HG03565 (cell line): ENCODE measurements around the gene TBCK.
A peak's percentile ranks its signal among the peaks of the same experiment; 100 is the strongest.

Source experiments
- ATAC-seq: cut with Tn5 transposase; IDR thresholded peaks from one replicate; pipeline ENCODE4 v1.9.1; 2021; ENCODE audit warnings: mild to moderate bottlenecking, moderate library complexity; ENCODE audit not compliant: unreplicated experiment

Gene TBCK

DNA sequence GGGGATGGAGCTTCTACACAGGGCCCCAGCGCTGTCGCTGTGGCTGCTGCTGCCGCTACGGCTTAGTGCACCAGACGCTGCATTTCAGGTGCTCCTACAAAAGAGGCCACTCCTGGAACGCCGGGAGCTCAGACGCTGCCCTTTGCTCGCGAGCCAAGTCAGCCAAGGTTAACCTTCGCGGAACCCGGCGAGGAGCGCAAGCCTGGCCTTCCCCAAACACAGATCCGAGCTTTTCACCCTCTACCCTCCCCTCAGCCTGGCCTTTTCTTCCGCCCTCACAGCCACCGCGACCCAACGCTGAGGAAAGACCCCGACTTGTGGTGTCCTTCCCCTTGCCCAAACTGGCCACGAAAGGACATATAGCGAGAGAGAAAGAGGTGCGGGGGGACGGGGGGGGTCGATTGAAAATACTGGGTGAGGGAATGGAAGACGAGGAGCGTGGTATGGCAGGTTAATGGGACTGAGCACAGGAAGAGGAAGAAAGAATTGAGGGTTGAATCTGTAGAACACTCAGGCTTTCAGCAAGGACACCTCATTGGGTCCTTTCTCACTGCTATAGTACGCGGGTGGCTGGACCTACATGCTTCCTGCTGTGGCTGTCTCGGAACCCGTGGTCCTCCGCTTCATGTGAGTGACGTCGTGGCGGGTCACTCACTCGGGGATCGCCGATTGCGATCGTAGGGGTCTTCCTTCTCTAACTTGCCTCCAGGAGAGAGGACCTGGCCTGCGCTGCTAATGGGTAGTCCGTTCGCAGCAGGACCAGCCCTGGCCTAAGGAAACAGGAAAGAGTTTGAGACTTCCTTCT, at the start of gene TBCK, which contains the start of gene AIMP1:
TSS of gene TBCK (minus strand) at position 242 of the 805 bp plus-strand sequence. CDS start 7,249 bp downstream, outside the sequence.
TSS of gene AIMP1 (plus strand) at position 583 of the 805 bp plus-strand sequence. CDS start 8,460 bp downstream, outside the sequence.
- peak; percentile 87 for ATAC-seq

DNA sequence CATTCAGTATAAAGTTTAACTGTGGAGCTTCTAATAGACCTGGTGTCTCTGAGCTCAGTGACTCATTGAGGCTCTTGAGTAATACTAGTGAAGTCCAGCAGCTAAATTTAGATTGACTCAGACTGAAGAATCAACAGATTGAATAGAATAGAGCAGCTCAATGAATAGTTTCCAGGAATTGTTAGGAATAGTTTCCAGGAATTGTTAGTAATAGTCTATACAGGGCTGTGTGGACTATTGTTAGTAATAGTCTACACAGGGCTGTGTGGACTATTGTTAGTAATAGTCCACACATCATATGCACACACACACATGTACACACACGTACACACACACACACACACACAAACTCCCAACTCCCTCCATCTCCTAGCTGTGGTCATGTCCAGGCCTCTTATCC, 49.6 kb upstream of the TBCK start:
- no peak for ATAC-seq

DNA sequence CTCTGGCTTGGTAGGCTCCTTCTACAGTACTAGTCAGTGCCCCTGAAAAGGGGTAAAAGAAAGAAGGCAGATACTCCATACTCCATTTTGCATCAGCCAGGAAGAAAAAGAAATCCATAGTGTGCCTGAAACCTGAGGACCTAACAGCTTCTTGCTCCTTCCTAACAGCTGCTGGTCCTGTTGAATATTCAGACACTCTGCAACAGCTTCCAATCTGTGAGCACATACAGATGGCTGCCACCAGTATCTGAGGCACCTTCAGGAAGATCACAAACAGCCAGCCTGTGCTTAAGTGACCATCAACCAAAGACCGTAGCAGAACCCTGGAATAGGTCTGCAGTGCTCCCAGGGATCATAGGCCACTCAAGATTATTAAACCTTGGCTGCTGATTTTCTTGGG, 48.3 kb upstream of the TBCK start:
- ATAC-seq = no peak

DNA sequence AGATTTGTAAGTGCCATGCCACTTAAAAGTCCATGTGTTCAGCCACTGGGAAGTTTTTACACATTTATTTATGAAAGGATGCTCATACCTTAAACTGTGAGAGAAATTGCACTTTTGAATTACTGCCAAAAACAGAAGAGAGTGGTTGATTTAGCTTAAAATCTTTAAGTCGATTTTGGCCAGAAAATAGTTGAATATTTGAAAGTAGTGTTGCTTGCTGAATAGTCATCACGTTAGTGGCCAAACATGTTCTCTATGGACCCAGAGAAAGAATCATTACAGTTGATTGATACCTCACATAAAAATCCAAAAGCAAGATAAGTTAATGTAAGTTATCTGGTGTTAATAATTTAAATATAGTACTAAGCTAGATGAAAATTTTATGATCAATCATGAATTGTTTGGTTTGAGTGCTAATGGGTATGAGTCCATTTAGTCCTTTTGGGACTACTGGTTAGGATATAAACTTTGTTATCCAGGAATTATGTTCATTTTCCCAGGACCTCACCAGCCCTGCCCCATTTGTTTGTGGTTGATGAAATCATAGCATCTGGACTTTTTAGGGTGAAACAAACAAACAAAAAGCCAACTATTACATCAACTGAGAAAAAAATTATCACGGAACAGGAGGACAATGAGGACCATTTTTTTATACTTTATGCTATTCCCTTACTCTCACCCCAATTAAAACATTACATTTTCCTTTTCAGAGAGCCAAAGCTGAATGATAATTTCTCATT, 46.2 kb upstream of the TBCK start:
- no peak for ATAC-seq

DNA sequence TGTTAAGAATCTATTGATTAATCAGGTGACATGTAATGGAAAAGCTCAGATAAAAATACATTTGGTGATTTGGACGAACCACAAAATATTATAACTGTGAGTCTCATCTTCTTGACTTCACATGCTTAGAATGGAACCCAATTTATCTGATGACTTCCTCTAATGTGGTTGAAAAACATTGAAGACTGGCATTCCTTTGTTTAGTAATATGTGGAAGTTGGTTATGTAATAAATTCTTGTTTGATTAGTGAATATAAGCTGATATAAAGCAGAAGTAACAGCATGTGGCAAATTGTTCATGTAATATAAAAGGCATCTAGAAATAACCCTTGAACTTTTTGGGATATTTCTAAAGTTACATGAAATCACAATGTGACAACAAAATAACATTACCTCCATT, 42.9 kb upstream of the TBCK start:
- no peak for ATAC-seq

DNA sequence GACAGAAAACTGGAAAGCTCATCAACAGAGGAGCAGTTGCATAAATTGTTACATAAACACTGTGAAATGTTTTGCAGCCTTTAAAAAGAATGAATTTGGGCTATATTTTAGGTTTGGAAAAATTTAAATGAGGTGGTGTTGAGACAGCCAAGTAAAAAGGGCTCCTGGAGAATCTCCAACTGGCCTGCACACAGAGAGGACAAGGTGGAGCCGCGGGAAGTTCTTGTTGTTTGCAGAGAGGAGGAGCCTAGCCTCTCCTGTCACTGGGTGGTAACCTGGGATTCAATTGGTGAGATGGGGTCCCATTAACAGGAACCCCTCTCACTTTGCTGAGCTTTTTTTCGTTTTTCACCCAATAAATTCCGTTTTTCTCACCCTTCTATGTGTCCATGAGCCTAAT, 39.2 kb upstream of the TBCK start:
- no peak for ATAC-seq

DNA sequence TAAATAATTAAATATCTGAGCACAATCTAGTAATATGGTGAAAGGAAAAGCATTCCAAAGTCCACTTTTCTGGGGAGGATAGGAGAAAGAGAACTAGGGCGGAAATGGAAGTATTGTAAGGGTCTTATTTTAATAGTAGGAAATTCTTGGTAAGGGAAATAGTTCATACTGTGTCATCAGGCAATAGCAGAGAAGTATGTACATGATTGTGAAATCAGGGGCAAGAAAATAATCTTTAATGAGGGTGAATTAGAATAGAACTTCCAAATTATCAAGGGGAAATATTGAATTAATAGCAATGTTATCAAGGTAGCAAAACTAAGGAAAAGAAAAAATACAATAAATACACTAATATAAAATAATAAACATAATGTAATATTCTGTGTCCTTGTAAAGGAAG, 37.8 kb upstream of the TBCK start:
- no peak for ATAC-seq

DNA sequence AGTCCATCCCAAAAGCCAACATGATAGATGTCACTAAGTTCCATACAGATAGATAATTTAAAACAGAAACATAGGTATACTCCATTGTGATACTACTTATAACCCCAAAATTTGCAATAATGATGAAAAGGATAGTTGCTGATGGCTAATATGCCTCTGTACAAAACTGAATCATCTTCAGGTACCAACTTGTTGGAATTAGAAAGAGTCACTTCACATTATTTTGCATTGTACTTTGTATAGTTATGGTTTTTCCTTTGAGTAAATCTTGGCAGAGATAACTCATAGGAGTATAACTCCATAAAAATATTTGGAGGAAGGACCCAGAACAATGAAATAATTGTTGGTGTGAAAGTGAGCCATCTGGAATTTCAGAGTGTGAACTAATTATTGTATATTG, 35.0 kb upstream of the TBCK start:
- ATAC-seq = no peak

DNA sequence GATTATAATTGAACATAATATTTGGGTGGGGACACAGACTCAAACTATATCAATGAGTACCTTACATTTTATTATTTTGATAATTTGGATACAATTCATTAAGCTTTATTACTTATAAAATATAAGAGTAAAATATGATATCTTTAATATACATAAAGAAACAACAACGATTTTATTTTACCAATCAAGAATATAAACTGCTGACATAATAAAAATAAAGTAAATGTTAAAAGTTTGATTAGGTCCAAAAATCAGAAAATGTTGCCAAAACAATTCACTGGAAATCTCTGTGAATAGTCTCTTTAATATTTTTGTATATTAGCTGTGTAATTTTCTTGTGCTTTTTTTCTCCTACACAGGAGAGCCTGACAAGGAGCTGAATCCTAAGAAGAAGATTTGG, 31.2 kb upstream of the TBCK start:
- ATAC-seq = no peak

DNA sequence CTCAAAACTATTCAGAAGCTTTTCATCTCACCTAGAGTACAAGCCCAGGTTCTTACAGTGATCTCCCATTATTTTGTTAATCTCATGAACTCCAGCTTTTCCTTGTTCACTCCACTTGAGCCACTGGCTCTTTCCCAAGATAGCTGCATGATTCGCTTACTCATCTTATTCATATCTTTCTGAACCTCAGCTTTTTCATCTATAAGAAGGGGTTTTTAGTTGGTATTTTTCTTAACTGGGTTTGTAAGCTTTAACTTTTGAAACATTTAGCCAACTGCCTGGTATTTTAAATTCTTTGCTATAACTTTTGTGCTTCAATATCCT, 28.6 kb upstream of the TBCK start:
- ATAC-seq = no peak

DNA sequence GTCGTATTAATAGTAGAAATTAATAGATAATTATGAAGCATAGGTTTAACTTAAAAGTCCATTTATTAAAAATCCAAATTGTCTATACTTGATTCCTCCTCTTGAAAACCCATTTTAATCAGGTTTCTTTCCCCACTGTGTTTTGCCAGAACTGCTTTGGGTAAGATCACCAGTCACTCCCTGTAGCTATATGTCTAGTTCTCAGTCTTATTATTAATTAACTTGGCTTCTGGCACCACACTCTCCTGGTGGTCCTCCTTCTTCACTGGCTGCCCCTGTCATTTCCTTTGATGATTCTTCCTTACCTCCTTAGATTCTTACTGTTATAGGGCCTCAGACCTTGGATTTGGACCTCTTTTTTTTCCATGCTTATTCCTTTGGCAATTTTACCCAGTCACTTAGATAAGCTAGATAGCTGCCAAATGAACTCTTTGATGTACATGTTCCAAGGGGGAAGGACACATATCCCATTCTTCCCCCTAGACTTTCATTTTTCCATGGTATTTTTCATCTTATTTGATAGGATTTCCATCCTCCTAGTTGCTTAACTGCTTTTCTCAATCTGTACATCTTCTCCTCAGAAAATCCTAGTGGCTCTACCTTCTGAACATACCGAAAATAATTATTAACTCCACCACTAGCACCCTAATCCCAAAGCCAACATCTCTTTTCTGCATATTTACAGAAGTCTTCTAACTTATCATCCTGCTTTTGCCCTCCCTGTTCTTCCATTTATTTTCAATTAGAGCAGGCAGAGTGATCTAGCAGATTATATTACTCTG, 28.0 kb upstream of the TBCK start:
- ATAC-seq = no peak

DNA sequence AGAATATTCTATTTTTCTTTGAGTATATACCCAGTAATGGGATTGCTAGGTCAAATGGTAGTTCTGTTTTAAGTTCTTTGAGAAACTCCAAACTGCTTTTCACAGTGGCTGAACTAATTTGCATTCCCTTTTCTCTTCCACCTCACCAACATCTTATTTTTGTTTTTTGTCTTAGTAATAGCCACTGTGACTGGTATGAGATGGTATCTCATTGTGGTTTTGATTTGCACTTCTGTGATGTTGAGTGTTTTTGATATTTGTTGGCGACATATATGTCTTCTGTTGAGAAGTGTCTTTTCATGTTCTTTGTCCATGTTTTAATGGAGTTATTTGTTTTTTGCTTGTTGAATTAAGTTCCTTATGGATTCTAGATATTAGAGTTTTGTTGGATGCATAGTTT, 24.8 kb upstream of the TBCK start:
- ATAC-seq = no peak

DNA sequence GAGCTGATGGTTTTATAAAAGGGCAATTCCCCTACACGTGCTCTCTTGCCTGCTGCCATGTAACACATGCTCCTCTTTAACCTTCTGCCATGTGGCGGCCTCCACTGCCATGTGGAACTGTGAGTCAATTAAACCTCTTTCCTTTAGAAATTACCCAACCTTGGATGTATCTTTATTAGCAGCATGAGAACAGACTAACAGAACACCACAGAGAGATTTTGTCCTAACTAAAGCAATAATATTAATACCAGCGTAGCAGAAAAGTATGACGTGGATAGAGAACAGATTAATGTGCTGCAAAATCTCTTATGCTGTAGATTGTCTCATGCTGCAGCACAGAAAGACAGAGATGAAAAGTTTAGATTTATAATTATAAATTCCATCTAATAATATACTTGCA, 23.4 kb upstream of the TBCK start:
- no peak for ATAC-seq

DNA sequence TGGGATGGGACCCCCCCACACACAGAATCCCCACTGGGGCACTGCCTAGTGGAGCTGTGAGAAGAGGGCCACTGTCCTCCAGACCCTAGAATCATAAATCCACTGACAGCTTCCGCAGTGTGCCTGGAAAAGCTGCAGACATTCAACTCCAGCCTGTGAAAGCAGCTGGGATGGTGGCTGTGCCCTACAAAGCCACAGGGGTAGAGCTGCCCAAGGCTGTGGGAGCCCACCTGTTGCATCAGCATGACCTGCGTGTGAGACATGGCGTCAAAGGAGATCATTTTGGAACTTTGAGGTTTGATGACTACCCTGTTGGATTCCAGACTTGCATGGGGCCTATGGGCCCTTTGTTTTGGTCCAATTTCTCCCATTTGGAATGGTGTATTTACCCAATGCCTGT, 22.7 kb upstream of the TBCK start:
- no peak for ATAC-seq

DNA sequence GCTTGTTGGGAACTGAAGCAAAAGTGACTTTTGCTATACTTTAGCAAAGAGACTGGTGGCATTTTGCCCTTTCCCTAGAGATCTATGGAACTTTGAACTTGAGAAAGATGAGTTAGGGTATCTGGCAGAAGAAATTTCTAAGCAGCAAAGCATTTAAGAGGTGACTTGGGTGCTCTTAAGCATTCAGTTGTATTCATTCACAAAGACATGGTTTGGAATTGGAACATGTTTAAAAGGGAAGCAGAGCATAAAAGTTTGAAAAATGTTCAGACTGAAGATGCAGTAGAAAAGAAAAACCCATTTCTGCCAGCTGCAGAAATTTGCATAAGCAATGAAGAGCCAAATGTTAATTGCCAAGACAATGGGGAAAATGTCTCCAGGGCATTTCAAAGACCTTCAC, 21.9 kb upstream of the TBCK start:
- no peak for ATAC-seq

DNA sequence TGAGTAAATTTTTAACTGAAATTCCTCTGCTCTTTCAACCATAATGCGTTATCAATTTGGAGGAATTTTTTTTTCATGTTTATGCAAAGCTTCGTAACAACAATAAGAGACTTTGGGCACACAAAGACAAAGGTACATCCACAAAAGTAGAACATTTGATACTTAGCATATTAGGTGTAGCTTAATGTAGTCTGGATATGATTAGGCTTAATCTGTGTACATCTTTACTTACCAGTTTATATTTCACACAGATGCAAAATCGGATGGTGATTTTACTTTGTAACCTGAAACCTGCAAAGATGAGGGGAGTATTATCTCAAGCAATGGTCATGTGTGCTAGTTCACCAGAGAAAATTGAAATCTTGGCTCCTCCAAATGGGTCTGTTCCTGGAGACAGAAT, 20.6 kb upstream of the TBCK start:
- ATAC-seq = no peak

DNA sequence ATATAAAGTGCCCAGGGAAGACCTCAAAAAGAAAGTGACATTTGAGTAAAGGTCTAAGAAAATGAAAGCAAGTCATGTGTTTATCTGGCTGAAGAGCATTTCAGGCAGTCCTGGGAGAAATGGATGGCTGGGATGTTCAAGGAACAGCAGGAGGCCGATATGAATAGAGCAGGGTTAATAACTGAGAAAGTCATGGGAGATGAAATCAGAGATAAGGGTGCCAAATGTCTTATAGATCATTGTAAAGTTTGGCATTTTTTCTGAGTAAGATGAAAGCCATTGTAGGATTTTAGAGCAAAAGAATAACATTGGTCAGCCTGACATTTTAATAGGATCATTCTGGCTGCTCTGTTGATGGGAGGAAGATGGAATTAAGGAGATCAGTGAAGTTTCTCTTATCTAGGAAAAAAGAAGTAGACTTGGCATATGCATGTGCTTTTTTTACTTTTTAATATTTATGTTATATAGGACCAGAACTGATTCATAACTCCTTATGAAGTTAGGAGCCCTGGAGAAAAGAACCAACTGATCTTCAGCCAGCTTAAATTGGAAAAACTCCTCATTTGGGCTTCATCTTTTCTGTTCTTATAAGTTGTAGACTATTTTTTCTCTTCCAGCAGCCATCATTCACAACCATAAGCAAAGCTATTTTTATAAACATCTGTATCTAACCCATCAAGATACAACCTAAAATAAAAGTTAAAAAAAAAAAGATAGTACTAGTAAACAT, 18.9 kb upstream of the TBCK start:
- ATAC-seq = no peak

DNA sequence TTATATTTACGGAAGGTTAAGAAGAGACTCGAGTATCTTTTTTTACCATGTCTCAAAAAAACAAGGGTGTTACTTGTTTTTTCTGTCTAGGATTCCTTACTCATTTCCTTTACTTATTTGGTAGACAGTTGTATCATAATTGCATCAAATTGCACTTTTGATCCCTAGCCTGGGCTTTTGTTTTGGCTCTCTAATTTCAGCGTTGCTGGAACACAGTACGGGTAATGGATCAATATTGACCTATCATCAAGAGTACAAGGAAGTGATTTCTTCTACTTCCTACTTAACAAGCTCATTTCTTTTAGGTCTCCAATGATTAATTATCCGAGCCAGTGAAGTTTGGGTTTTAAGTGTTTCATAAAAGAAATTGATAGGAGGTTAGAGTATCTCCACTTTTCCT, 17.2 kb upstream of the TBCK start:
- ATAC-seq = no peak

DNA sequence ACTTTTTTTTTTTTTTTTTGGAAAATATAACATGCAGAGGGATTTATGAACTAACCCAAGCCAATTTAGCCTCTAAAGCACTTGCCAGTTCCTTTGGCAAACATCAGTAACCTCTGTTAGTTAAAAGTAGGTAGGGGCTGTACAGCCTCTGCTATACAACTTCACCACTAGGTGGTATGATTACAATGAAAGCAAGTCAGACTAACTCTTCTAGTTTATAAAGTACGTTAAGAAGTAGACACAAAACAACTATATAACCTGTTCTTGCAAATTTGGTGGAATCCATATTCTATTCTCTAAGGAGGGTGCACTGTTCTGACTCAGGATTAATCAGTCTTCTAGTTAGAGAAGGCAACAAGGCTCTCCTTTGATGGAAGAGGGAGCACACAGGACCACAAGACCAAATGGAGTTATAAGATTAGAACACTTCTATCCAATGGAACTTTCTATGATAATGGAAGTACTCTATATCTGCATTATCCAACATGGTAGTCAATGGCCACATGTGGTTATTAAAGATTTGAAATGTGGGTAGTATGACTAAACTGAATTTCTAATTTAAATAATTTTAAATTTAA, 13.1 kb upstream of the TBCK start:
- ATAC-seq = peak; percentile 75

DNA sequence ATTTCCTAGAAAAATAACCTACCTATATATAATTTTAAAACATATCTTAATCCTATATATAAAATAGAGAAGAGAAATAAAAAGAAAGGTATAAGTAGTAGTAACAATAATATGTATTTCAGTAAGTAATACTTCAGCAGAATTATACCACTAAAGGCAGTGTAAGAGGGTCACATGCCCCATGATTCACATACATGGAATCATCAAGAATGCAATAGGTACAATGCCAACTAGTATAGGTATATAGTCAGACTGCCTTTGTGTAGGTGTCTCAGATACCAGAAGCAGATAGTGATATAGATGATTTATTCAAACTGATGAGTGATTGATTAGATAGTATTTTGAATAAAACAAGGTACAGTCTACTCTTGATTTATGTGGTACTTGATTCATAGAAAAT, 9.8 kb upstream of the TBCK start:
- no peak for ATAC-seq

DNA sequence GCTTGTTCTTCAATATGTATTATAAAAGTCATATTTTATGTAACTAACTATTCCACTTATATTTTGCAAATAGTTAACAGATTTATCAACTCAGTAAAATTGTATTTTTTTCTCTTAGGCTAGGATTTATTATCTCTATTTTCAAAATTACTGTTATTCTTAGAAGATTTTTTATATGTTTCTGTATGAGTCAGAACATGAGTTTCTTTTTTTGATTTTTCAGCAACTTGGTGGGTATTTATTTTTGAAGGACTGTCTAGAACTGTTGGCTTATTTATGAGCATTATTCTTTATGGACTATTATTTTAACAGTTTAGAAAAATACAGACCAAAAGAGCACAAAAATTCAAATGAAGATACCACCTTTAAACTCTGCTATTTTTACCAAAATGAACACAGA, 7.1 kb upstream of the TBCK start:
- ATAC-seq = no peak
